C4-2B (cell line): ENCODE data around the gene C1D.
"Not testable (repeated sequence)": the region's sequence is repeated elsewhere in the genome, so short reads cannot be mapped to it uniquely, and the experiment has no call there.

Source experiments
- H3K27ac ChIP-seq: fragments of 450-650 bp; 2 replicates; pipeline ENCODE4 v1.5.1; 2017
- ZFX ChIP-seq: fragments of 450-650 bp; IDR thresholded peaks from 2 replicates; pipeline ENCODE4 v1.6.1; 2017
- TF ChIP-seq, protein P1 (sequence below): fragments of 450-650 bp; conservative IDR thresholded peaks from 2 replicates; pipeline ENCODE4 v1.5.1; 2017; ENCODE audit warnings: mild to moderate bottlenecking

C1D gene

DNA sequence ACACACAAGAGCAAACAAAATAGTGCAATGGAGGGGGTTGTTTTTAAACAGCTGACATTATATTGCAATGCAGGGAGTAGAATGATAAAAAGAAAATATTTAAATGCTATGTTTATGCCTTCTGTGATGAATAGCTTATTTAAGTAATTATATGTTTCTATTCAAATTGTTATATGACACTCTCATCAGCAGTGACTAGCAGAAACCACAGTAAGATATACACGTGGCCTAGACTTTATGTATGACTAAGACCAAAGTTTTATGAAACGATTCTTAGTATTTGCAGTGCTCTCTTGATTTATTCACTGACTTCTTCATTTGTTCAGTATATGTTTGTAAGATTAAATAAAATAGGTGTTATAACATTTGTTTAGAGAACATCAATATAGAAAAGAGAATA, 26.1 kb upstream of the C1D start:
- TF ChIP-seq ZFX, result no peak
- TF ChIP-seq, protein P1, sequence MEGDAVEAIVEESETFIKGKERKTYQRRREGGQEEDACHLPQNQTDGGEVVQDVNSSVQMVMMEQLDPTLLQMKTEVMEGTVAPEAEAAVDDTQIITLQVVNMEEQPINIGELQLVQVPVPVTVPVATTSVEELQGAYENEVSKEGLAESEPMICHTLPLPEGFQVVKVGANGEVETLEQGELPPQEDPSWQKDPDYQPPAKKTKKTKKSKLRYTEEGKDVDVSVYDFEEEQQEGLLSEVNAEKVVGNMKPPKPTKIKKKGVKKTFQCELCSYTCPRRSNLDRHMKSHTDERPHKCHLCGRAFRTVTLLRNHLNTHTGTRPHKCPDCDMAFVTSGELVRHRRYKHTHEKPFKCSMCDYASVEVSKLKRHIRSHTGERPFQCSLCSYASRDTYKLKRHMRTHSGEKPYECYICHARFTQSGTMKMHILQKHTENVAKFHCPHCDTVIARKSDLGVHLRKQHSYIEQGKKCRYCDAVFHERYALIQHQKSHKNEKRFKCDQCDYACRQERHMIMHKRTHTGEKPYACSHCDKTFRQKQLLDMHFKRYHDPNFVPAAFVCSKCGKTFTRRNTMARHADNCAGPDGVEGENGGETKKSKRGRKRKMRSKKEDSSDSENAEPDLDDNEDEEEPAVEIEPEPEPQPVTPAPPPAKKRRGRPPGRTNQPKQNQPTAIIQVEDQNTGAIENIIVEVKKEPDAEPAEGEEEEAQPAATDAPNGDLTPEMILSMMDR, result no peak
- no peak overlapping the region for H3K27ac ChIP-seq

DNA sequence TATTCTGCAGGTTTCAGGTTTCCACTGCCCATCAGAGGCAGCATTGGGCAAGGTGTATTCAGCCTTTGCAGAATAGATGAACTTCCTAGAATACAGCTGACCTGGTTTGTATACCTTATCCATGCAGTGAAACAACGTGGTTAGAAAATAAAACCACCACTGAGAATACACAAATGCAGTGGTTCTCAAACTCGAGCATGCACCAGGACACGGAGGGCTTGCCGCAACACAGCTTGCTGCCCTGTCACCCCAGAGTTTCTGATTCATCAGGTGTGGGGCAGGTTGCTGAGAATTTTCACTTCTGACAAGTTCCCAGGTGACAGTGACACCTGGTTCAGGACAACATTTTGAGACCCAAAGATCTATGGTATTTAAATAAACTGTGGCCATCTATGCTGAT, 23.4 kb upstream of the C1D start:
- H3K27ac ChIP-seq, result no peak overlapping the region
- TF ChIP-seq, protein P1, result no peak
- no peak for TF ChIP-seq ZFX

DNA sequence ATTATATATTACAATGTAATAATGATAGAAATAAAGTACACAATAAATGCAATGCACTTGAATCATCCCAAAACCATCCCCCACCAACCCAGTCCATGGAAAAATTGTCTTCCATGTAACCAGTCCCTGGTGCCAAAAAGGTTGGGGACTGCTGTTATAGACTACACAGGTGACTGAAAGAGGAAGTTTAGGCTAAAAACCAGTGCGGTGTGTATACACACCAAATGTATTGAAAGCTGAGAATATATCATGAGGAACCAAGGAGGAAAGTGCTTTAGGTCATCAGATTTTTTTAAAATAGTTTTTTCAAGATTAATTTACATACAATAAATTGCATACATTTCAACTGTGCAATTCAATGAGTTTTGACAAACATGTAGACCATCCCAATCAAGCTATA, 20.5 kb upstream of the C1D start:
- TF ChIP-seq, protein P1, result no peak
- TF ChIP-seq ZFX, result no peak
- no peak overlapping the region for H3K27ac ChIP-seq

DNA sequence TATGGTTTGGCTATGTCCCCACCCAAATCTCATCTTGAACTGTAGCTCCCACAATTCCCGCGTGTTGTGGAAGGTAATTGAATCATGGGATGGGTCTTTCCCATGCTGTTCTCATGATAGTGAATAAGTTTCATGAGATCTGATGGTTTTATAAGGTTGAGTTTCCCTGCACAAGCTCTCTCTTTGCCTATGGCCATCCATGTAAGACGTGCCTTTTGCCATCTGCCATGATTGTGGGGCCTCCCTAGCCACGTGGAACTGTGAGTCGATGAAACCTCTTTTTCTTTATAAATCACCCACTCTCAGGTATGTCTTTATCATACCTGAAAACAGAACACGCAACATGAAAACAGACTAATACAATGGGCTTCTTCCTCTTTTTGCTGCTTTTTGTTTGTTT, 11.2 kb upstream of the C1D start:
- no peak for TF ChIP-seq ZFX
- TF ChIP-seq, protein P1, result no peak

DNA sequence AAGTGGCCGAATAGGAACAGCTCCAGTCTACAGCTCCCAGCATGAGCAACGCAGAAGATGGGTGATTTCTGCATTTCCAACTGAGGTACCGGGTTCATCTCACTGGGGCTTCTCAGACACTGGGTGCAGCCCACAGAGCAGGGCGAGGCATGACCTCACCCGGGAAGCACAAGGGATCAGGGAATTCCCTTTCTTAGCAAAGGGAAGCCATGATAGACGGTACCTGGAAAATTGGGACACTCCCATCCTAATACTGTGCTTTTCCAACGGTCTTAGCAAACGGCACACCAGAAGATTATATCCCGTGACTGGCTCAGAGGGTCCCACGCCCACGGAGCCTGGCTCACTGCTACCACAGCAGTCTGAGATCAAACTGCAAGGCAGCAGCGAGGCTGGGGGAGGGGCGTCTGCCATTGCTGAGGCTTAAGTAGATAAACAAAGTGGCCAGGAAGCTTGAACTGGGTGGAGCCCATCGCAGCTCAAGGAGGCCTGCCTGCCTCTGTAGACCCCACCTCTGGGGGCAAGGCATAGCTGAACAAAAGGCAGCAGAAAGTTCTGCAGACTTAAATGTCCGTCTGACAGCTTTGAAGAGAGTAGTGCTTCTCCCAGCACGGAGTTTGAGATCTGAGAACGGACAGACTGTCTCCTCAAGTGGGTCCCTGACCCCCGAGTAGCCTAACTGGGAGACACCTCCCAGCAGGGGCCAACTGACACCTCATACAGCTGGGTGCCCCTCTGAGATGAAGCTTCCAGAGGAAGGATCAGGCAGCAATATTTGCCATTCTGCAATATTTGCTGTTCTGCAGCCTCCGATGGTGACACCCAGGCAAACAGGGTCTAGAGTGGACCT, 1.2 kb upstream of the C1D start:
- H3K27ac ChIP-seq, result not testable (repeated sequence)

More for the DNA sequence above, 11.2 kb upstream of the C1D start:
- no peak overlapping the region for H3K27ac ChIP-seq

DNA sequence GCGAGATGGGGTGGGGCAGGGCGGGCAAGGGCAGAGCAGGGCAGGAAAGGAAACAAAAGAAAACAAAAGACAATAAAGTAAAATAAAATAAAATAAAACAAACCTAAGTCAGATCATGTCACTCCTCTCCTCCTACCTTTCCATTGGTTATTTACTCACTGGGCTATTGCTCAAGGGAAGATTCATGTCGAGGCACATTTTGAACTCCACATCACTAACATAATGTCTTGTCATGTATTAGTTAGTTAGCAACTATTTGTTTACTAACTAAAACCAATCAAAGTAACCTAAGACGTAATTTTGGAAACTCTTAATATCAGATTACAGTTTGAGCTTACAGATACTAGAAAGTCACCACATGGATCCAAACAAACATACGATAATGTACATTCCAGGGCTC, 2.2 kb downstream of the C1D start:
- TF ChIP-seq, protein P1, result no peak
- no peak for TF ChIP-seq ZFX

DNA sequence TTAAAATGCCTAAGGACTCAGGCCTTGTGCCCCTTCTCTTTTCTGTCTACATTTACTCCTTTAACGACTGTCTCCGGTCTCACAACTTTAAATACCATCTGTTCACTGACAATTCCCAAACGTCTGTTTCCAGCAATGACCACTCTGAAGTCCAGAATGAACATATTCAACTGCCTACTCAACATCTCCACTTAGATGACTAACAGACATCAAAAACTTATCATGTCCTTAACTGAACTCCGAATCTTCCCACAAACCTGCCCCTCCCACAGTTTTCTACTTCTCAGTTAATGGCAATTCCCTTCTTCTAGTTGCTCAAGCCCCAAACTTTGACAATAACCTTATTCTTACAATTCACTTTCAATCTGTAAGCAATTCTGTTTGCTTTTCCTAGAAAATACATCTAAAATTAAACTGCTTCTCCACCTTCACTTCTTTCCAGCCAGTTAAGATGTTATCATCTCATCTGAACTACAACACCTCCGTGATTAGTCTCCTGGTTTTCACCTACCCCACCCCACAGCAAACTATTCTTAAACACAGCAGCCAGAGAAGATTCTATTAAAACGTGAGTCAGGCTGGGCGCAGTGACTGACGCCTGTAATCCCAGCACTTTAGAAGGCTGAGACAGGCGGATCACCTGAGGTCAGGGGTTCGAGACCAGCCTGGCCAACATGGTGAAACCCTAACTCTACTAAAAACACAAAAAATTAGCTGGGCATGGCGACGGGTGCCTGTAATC, 2.8 kb downstream of the C1D start:
- H3K27ac ChIP-seq, result no peak overlapping the region
- TF ChIP-seq, protein P1, result no peak
- TF ChIP-seq ZFX, result no peak

More for the DNA sequence above, 2.2 kb downstream of the C1D start:
- no peak overlapping the region for H3K27ac ChIP-seq
